ENCODE results near the gene MAP2K1. TPM values are rescaled to one million over a fixed set of nuclear protein-coding genes. Genes with fewer than 3 reads are reported as not detected.

MAP2K1 gene
- total and polyA plus RNA-seq, 2 of the 4 experiments (the other 2 are of a cell fraction) = 34.7 to 37.8 TPM

GRCh38 chr15:66452420-66452819 lies 65.7 kb downstream of the MAP2K1 start:
- dilution Hi-C loops (cut with HindIII; ENCODE audit: low sequenced_read_pairs, unreplicated experiment) = no loop called here
- Histone ChIP-seq H2BK5ac (ENCODE audit: low read depth, low read length, poor library complexity, severe bottlenecking) (no peak overlapping the region), H2AFZ (replicated peaks; ENCODE audit: low read length, poor library complexity) (no peak overlapping the region), H3K27ac (ENCODE audit: insufficient read depth, low read length) (no peak overlapping the region), H3K9ac (ENCODE audit: low read depth, low read length) (no peak overlapping the region), H3K4ac (ENCODE audit: low read depth, low read length) (no peak overlapping the region), H3K4me3 (ENCODE audit: insufficient read depth, low read depth, low read length) (no peak overlapping the region), H2BK120ac (ENCODE audit: low read depth, low read length) (no peak overlapping the region), H3K9me3 (ENCODE audit: control insufficient read depth, insufficient read depth, low read length) (no peaks in the 10 kb centered on the region), H2AK9ac (replicated peaks; ENCODE audit: low read depth, low read length, poor library complexity) (no peak overlapping the region), H2BK15ac (ENCODE audit: low read depth, low read length) (no peak overlapping the region), H3K18ac (ENCODE audit: low read depth, low read length) (no peak overlapping the region), H3K27me3 (ENCODE audit: control insufficient read depth, insufficient read depth, low read length) (no peaks in the 10 kb centered on the region), H4K8ac (ENCODE audit: low read depth in 2 of 2, low read length in 2 of 2) (no peak overlapping the region), H4K5ac (ENCODE audit: low read depth, low read length) (no peak overlapping the region), H4K91ac (ENCODE audit: insufficient read depth, low read depth, low read length) (no peak overlapping the region), H3K56ac (ENCODE audit: extremely low read depth, insufficient read depth, low read length) (no peak overlapping the region), H4K20me1 (ENCODE audit: insufficient read depth, low read length) (no peaks in the 10 kb centered on the region; the same call in 1 of the 2 replicates), H3K4me2 (ENCODE audit: low read depth, low read length) (no peak overlapping the region), H3K4me1 (ENCODE audit: control insufficient read depth, insufficient read depth, low read length) (no peaks in the 10 kb centered on the region), H3K9me1 (ENCODE audit: insufficient read depth, low read length) (peaks cover 8% of the 10 kb centered on the region; the same call in 1 of the 2 replicates), H3K23ac (ENCODE audit: low read depth, low read length) (no peak overlapping the region), H2BK20ac (ENCODE audit: low read depth, low read length) (no peak overlapping the region), H2AK5ac (ENCODE audit: low read depth, low read length) (no peak overlapping the region), H3K14ac (replicated peaks; ENCODE audit: low read depth, low read length) (no peak overlapping the region), H3K79me1 (ENCODE audit: low read depth in 1 of 2, low read length in 2 of 2) (peaks cover 11 to 27% of the 10 kb centered on the region in 2 experiments), H3K36me3 (ENCODE audit: control insufficient read depth, insufficient read depth, low read length) (peaks cover 12% of the 10 kb centered on the region)
- ATAC-seq (ENCODE audit: low read depth) = no peak
- intact Hi-C loops (cut with micrococcal nuclease) = no loop called here
- WGBS, 2 experiments (ENCODE audit: extremely low coverage in 2 of 2, insufficient read length in 1 of 2) = 100% methylated on average over 2 of the region's 4 CpGs; no CpG with 5 or more reads in 1 of the 2 experiments
- in situ Hi-C loops (cut with MboI; ENCODE audit: low sequenced_read_pairs) = no loop called here
- TF ChIP-seq CHD1 (IDR thresholded peaks at IDR 0.05; ENCODE audit: low read depth, low read length) (no peak), CEBPB (IDR thresholded peaks at IDR 0.05; ENCODE audit: low read depth, low read length) (no peak), RCOR1 (IDR thresholded peaks at IDR 0.05; ENCODE audit: insufficient replicate concordance, low read length) (no peak), RAD21 (IDR thresholded peaks at IDR 0.05; ENCODE audit: low read length) (no peak), FOS (IDR thresholded peaks at IDR 0.05; ENCODE audit: low read depth, low read length) (no peak), CTCF (conservative IDR thresholded peaks at IDR 0.05; ENCODE audit: low read depth, low read length) (no peak), MXI1 (IDR thresholded peaks at IDR 0.05; ENCODE audit: borderline replicate concordance, low read depth, low read length) (no peak), MAZ (IDR thresholded peaks at IDR 0.05; ENCODE audit: borderline replicate concordance, low read depth, low read length) (no peak), POLR2A (IDR thresholded peaks at IDR 0.05; ENCODE audit: low read depth, low read length) (no peak), ELK1 (IDR thresholded peaks at IDR 0.05; ENCODE audit: borderline replicate concordance, low read depth, low read length) (no peak), USF2 (IDR thresholded peaks at IDR 0.05; ENCODE audit: low read depth, low read length) (no peak), BHLHE40 (IDR thresholded peaks at IDR 0.05; ENCODE audit: low read depth, low read length) (no peak), RFX5 (IDR thresholded peaks at IDR 0.05; ENCODE audit: low read depth, low read length) (no peak)
- no peak for DNase-seq
- ChIA-PET POLR2A (ENCODE audit: unreplicated experiment) (no interaction called here), CTCF (no interaction called here)
- BruUV-seq (replicated peaks) = no TSS peak

Data from IMR-90 (cell line).